ENCODE data around the gene KCNIP4.

Gene KCNIP4

GRCh38 chr4:21728304-21728703, 220.3 kb downstream of the KCNIP4 start:
- no peaks in the 10 kb centered on the region for H3K27me3 ChIP-seq (ENCODE audit: insufficient read depth, low read length, poor library complexity, severe bottlenecking)
- no peak for TF ChIP-seq EZH2phosphoT487 (IDR thresholded peaks at IDR 0.05; ENCODE audit: borderline replicate concordance)
- TF ChIP-seq CTCF (conservative IDR thresholded peaks at IDR 0.05; ENCODE audit: low read length): no peak

DNA sequence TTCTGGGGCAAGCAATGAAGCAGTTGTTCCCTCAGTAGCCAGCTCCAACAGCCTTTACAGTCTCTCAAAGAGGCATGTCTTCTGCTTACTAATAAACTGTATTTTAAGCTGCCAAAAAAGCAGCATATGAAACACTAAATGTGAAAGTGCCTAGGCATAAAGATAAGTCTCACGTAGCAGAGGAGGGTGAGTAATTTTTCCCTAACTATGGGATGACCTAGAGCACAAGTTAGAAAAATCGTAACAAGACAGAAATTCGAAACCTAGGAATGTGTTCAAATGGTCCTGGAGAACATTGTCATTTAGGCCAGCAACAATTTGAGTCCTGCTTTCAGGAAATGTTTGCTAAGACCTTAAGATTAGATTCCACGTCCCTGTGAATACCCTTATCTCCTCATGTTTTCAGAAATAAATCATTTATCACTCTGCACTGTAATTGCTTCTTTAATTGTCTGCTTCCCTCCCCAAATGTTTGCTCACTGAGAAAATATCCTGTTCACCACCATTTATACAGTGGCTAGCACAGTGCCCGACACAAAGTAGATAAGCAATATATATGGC, 222.2 kb downstream of the KCNIP4 start:
- Histone ChIP-seq H3F3A (ENCODE audit: low read depth) (no peaks in the 10 kb centered on the region), H3K4me3 (ENCODE audit: low read length, poor library complexity, severe bottlenecking) (no peak overlapping the region), H3K4me2 (ENCODE audit: low read depth, low read length, poor library complexity, severe bottlenecking) (no peak overlapping the region), H3K27me3 (ENCODE audit: insufficient read depth, low read length, poor library complexity, severe bottlenecking) (no peaks in the 10 kb centered on the region), H3K9me2 (replicated peaks; ENCODE audit: low read depth, low read length) (no peaks in the 10 kb centered on the region), H4K20me1 (ENCODE audit: insufficient read depth, low read length, poor library complexity, severe bottlenecking) (no peaks in the 10 kb centered on the region), H3K9me3 (ENCODE audit: insufficient read depth, low read depth, low read length) (no peaks in the 10 kb centered on the region), H3K4me1 (ENCODE audit: insufficient read depth, low read length, poor library complexity, severe bottlenecking) (no peaks in the 10 kb centered on the region), H3K79me2 (ENCODE audit: insufficient read depth, low read length) (no peaks in the 10 kb centered on the region), H3K9ac (ENCODE audit: low read depth, low read length, poor library complexity, severe bottlenecking) (no peak overlapping the region), H2AFZ (ENCODE audit: low read length) (no peak overlapping the region), H3K36me3 (ENCODE audit: insufficient read depth, low read length) (no peaks in the 10 kb centered on the region)
- TF ChIP-seq CTCF (conservative IDR thresholded peaks at IDR 0.05; ENCODE audit: low read length) (no peak), EZH2phosphoT487 (IDR thresholded peaks at IDR 0.05; ENCODE audit: borderline replicate concordance) (no peak)

More at GRCh38 chr4:21728304-21728703, 220.3 kb downstream of the KCNIP4 start:
- no peak overlapping the region for H3K4me2 ChIP-seq (ENCODE audit: low read depth, low read length, poor library complexity, severe bottlenecking)
- no peaks in the 10 kb centered on the region for H3K9me3 ChIP-seq (ENCODE audit: insufficient read depth, low read depth, low read length)
- H3F3A ChIP-seq (ENCODE audit: low read depth): no peaks in the 10 kb centered on the region
- no peaks in the 10 kb centered on the region for H3K36me3 ChIP-seq (ENCODE audit: insufficient read depth, low read length)
- no peaks in the 10 kb centered on the region for H4K20me1 ChIP-seq (ENCODE audit: insufficient read depth, low read length, poor library complexity, severe bottlenecking)
- no peak overlapping the region for H2AFZ ChIP-seq (ENCODE audit: low read length)
- no peak overlapping the region for H3K9ac ChIP-seq (ENCODE audit: low read depth, low read length, poor library complexity, severe bottlenecking)
- H3K4me1 ChIP-seq (ENCODE audit: insufficient read depth, low read length, poor library complexity, severe bottlenecking): no peaks in the 10 kb centered on the region
- H3K4me3 ChIP-seq (ENCODE audit: low read length, poor library complexity, severe bottlenecking): no peak overlapping the region
- no peaks in the 10 kb centered on the region for H3K9me2 ChIP-seq (replicated peaks; ENCODE audit: low read depth, low read length)
- no peaks in the 10 kb centered on the region for H3K79me2 ChIP-seq (ENCODE audit: insufficient read depth, low read length)

DNA sequence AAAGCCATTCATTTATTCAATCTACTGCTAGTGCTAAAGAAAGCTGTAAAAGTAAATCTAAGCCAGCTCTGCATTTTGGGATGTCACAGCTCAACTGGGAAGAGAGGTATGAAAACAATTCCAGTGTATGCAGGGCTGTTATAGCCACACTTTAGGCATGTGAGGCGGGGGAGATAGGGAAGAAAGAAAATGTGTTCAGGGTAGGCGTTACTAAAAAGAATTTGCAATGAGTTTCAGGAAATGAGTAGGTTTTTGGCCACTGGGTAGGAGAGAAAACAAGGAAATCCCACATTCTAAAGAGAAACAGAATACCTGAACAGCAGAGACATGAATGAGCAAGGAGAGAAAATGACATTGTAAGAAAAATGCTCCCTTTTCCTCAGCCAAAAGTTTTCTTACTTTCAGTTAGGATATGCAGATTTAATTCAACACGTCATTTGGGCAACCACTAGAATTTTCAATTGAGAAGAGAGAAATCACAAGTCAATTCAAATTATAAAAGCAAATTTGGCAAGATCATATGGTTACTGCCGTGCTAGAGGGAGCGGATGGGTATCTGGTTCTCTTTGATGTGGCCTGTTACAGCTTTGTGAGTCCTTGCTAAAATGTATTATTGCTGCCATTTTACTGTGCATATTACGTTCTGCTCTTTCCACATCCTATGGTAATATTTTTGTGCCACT, 226.3 kb downstream of the KCNIP4 start:
- no peak overlapping the region for H3K4me3 ChIP-seq (ENCODE audit: low read length, poor library complexity, severe bottlenecking)
- H3K9me2 ChIP-seq (replicated peaks; ENCODE audit: low read depth, low read length): no peaks in the 10 kb centered on the region
- H3F3A ChIP-seq (ENCODE audit: low read depth): no peaks in the 10 kb centered on the region
- no peaks in the 10 kb centered on the region for H3K79me2 ChIP-seq (ENCODE audit: insufficient read depth, low read length)
- H3K4me1 ChIP-seq (ENCODE audit: insufficient read depth, low read length, poor library complexity, severe bottlenecking): no peaks in the 10 kb centered on the region
- no peaks in the 10 kb centered on the region for H3K36me3 ChIP-seq (ENCODE audit: insufficient read depth, low read length)
- H3K27me3 ChIP-seq (ENCODE audit: insufficient read depth, low read length, poor library complexity, severe bottlenecking): no peaks in the 10 kb centered on the region
- H3K4me2 ChIP-seq (ENCODE audit: low read depth, low read length, poor library complexity, severe bottlenecking): no peak overlapping the region
- H2AFZ ChIP-seq (ENCODE audit: low read length): no peak overlapping the region
- H4K20me1 ChIP-seq (ENCODE audit: insufficient read depth, low read length, poor library complexity, severe bottlenecking): no peaks in the 10 kb centered on the region
- H3K9me3 ChIP-seq (ENCODE audit: insufficient read depth, low read depth, low read length): no peaks in the 10 kb centered on the region
- H3K9ac ChIP-seq (ENCODE audit: low read depth, low read length, poor library complexity, severe bottlenecking): no peak overlapping the region
- TF ChIP-seq CTCF (conservative IDR thresholded peaks at IDR 0.05; ENCODE audit: low read length): no peak
- TF ChIP-seq EZH2phosphoT487 (IDR thresholded peaks at IDR 0.05; ENCODE audit: borderline replicate concordance): no peak
